Fibroblast of skin of left biceps (primary cell): ENCODE data around the gene MTA3.

ENCODE experiments used
- DNase-seq, 2 experiments: peaks; one replicate each; pipeline ENCODE4 v3.0.0-alpha.2; 2013; ENCODE audit warnings: low read depth in 2 of 2

The MTA3 gene

GRCh38 chr2:42762823-42763804 lies 194.7 kb downstream of the MTA3 start:
- DNase-seq, result no peak

GRCh38 chr2:42764096-42764495 lies 195.7 kb downstream of the MTA3 start, which contains the start of gene OXER1:
Gene OXER1, minus strand, starts transcription at chr2:42764135. Its CDS starts 73 bp downstream, at chr2:42764062.
- DNase-seq, result no peak

- DNase-seq, result no peak
Observed at GRCh38 chr2:42764901-42765300, 196.5 kb downstream of the MTA3 start.

DNA sequence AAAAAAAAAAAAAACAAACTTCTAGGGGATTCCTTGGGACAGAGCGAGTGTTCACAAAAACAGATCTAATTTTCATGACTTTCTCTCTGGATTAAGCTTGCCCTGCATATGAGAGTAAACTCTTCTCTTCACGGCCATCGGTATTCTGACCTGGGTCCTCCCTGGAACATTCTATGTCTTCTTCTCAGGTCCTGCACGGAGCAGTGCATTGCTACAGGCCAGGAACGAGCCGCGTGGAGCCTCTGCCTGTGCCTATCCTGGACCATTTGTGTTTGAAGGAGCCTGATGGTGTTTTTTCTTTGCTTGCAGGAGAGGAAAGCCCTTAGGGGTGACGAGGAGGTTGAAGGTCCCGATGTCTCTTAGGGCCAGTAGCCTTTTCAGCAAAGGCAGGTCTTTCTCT lies 197.3 kb downstream of the MTA3 start:
- DNase-seq, result no peak

- DNase-seq, result no peak
Observed at GRCh38 chr2:42767080-42767898, 198.9 kb downstream of the MTA3 start.

- DNase-seq, result no peak
Observed at GRCh38 chr2:42767899-42768705, 199.7 kb downstream of the MTA3 start.

GRCh38 chr2:42768706-42769256 lies 200.3 kb downstream of the MTA3 start:
- DNase-seq, result no peak

GRCh38 chr2:42769583-42770287 lies 201.3 kb downstream of the MTA3 start:
- DNase-seq, result no peak

- no peak for DNase-seq
Observed at GRCh38 chr2:42770288-42771131, 202.1 kb downstream of the MTA3 start.

DNA sequence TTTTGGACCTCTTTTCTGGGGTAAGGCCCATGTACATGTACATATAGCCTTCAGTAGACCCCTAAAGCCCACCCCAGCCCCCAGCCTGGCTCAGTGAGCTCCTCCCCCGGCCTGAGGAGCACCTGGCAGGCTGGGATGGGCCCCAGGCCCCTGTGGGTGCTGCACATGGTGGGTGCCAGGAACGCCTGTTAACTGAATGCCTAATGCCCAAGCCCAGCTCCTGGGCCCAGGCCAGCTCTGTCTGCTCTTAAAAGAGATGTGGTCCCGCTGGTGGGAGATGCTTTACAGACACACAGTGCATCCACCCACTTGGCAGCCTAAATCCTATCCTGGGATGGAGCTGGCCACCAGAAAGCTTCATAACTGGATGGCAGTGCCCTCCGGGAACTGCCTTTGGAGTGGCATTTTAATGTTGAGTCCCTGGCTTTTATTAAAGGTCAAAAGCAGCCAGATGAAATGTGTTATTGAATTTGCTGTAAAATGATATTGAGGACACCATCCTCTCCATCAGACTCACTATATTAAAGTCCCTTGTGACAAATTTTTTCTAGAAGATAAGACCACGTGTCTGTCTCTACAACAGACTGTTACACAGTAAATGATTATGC lies 203.2 kb downstream of the MTA3 start:
- no peak for DNase-seq

DNA sequence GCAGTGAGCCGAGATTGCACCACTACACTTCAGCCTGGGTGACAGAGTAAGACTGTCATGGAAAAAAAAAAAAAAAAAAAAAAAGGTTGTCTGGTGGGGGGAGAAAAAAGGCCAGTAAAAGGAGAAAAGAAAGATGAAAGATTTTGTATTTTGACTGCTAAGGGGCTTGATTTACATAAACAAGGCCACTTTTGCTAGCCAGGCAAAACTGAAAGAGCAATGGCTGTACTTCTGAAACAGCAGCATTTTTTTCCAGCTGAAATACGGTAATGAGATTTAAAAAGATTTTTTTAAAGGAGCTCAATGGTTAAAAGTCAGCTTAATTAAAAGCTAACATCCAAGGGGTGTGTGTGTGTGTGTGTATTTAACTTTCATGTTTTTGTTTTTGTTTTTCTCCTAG lies 206.8 kb downstream of the MTA3 start:
- DNase-seq, result no peak

DNA sequence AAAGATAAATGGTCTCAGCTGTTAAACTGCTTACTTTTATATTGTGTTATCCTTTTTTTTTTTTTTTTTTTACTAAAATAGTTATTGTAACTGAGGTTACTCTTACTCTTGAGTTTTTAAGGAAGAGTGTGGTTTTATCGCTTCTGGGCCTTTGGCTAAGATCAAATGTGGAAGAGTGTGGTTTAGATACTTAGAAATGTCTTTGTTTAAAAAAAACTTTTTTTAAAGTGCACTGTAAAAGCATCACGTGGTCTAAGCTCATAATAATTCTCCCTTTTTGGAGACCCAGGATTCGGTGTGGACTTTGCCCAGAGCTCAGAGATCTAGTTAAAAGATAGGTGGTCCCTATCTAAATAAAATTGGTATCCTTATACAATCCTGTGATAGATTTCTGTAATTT lies 207.4 kb downstream of the MTA3 start:
- no peak for DNase-seq

DNA sequence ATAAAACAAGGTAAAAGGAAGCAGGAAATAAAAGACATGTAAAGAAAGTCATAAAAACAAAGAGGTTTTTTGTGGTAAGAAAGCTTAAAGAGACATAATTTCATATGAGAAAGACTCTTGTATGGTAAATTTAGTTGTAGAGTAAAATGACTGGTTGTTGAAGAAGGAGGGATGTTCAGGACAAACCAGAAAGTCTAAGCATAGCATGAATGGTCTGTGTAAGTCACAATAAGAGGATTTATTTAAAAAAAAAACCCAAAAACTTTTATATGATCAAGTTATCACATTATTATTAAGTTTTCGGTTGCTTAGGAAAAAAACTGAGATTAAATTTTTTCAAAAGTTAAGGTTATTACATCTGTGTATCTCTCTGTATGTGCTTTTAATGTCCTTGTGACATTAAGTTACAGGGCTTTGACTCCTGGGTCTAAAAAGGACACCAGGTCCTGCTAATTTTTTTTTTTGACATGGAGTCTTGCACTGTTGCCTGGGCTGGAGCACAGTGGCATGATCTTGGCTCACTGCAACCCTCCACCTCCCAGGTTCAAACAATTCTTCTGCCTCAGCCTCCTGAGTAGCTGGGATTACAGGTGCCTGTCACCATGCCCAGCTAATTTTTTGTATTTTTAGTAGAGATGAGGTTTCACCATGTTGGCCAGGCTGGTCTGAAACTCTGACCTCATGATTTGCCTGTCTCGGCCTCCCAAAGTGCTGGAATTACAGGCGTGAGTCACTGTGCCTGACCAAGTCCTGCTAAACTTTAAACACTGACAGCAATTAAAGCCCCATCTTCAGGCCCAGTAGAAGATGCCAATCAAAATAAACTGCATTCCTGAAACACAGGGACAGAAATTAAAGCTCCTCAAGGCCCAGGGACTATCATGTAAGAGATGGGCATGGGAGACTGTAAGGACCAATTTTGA lies 209.7 kb downstream of the MTA3 start:
- no peak for DNase-seq

GRCh38 chr2:42781181-42781580 lies 212.7 kb downstream of the MTA3 start:
- DNase-seq, result no peak

DNA sequence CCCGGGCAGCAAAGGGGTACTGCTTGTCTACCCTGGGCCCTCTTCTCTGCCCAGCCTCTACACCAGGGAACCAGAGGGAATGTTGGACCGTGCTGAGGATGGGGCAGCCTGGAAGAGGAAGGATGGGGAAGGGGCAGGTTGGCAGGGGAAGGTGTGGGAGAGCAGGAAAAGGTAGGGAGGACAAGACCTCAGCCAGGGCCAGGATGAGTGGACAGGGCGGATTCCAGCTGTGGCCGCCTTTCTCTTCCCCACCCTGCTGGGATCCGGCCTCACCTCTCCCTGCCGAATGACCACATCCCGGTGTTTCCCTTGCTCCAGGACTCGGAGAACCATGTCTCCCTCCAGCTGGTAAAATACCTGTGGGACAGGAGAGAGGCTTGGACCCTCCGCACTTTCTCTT lies 215.1 kb downstream of the MTA3 start:
- DNase-seq, result no peak

DNA sequence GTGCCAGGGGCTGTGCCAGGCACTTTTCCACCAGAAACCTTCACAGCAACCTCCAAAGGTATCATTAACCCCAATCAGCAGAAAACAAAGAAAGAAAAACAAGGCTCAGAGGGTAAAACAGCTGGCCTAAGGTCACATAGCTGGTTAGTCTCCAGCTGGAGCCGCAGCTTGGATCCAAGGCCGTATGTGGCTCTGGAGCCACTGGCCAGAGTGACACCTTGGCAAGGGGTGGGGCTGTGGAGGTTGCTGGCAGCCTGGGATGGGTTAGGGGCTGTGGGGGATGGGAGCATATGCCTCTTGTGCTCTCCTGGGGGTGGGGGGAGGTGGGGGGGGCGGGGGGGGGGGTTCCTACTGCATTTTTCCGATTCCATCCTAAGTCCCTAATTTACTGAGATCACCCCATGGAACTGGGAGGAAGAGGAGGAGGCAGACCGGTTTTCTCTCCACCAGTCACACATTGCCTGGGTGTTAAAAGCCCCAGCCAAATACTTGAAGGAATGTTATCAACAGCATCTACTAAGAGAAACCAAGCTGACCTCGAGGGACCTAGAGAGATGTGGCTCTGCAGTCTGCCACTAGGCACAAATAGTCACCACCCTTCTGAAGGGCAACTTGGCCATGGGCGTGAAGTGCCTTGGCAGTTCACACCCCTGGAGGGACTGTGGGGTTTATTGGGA lies 215.9 kb downstream of the MTA3 start:
- no peak for DNase-seq

DNA sequence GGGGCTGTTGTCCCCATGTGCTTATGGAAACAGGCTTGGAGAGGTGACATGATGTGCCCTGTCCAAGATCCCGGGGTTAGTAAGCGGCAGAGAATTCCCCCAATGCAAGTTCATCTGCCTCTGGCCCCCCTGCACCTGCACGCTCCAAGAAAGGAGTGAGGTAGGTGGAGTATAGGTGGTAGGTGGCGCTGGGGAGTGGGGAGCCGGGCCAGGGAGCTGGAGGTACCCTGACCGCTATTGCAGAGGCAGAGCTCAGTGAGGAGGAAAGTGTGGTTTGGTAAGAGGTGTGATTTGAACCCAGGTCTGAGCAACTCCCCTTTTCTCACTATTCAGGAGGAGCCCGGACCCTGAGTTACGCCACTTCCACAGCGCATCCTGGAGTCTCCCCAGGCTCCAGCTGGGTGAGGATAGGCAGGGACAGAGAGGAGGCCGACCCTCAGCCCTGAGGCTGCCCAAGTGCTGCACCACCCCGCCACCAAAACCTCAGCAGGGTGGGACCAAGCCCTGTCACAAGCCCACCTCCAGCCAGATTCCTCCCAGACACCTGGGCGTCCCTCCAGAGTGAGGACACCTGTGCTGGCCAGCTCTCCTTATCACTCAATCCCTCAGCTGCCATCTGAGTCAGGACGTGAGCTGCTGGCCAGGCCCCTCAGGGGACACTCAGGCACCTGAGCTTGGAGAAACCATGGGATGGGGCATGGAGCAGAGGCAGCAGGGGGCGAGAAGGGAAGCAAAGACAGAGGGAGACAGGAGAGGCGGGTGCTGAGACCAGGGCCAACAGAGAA lies 218.3 kb downstream of the MTA3 start:
- no peak for DNase-seq
